GM21360 (cell line): ENCODE results near the gene ANKRD35.
"Not testable (repeated sequence)": the region's sequence is repeated elsewhere in the genome, so short reads cannot be mapped to it uniquely, and the experiment has no call there.

Experiments
- ATAC-seq: cut with Tn5 transposase; IDR thresholded peaks from one replicate; pipeline ENCODE4 v1.9.1; 2021; ENCODE audit warnings: mild to moderate bottlenecking, moderate library complexity; ENCODE audit not compliant: unreplicated experiment

ANKRD35 gene

DNA sequence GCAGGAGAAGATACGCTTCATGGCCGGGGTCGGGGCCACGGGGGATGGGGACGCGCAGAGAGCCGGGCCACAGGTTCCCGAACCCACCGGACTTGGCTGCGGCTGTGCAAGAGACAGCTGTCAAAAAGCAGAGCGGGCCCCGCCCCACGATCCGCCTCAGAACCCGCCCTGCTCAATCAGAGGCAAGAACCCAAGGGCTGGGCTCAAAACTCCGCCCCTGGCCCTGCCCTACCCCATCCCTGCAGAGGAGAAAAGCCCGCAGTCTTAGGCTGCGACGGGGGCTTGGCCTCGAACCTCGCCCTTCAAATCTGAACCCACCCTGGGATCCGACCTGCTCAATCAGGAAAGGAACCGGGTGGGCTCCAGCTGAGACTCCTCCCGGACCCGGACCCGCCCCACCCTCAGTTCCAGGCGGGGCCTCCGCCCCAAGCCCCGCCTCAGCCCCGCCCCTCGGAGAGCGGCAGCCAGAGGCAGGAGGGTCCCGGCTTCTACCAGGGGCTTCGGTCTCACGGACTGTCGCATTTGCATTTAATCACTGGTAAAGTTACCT is at the start of gene ANKRD35:
Gene ANKRD35 (minus strand): TSS at position 129 of the 550 bp plus-strand sequence. CDS start 108 bp downstream, at position 21.
- peak; percentile 93 for ATAC-seq

GRCh38 chr1:145932522-145933009 is 46.9 kb upstream of the ANKRD35 start:
- ATAC-seq, result not testable (repeated sequence)

DNA sequence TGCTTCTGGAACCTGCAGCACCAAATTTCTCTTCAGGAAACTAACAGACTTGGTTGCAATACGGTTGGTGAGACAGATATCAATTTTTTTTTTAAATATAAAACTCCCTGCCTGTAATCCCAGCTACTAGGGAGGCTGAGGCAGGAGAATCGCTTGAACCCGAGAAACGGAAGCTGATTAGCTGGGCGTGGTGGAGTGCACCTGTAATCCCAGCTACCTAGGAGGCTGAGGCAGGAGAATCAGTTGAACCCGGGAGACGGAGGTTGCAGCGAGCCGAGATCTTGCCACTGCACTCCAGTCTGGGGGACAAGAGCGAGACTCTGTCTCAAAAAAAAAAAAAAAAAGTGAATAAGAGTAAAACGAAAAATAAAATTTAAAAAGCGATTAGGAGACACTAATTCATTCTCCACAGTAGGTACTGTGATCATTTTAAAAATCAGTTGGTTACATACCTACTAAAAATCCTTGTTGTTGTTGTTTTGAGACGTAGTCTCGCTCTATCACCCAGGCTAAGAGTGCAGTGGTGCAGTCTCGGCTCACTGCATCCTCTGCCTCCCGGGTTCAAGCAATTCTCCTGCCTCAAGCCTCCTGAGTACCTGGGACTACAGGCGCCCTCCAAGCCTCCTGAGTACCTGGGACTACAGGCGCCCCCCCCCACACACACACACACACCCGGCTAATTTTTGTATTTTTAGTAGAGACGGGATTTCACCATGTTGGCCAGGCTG is 42.4 kb upstream of the ANKRD35 start:
- ATAC-seq, result no peak

DNA sequence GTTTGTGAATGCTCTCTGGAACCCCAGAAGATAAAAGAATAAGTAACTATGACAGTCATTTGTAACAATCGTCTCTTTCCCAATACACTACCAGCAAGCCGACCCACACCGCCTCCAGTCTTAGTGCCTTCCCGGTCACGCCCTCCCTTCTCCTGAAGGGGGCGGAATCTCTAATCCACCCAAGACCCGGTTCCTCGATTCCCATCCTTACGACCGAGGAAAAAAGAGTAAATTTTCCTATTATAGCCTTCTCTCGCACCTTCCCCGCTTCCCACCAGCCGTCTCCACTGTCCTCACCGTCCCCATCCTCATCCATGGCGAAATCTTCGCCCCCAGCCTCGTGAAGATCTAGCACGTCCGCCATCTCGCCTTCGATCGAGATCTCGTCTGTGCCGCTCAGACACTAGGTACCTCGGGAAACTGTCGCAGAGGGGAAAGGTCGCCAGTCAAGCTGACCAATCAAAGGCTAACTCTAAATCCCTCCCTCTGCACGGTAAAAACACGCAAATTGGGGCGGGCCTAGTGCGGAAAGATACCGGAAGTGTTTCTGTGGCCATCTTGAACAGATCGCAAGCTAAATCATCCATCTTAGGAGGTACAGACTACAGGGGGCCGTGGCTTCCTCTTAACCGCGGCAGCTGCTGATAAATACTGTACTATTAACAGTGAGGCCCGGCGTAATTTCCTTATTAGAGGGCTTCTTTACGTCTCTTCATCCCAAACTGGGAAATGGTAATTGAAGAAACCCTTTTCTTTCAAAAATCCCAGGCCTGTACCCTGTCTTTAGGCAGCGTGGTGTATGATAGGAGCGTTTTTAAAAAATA is 41.6 kb upstream of the ANKRD35 start, which contains the start of gene RBM8A:
Gene RBM8A (minus strand): TSS at position 422 of the 824 bp plus-strand sequence. CDS start 58 bp downstream, at position 364.
- peak; percentile 95 for ATAC-seq

- peak; percentile 2 for ATAC-seq
Observed at GRCh38 chr1:145926686-145927062, 41.0 kb upstream of the ANKRD35 start.

- ATAC-seq, result no peak
Observed at GRCh38 chr1:145922266-145922665, 36.6 kb upstream of the ANKRD35 start.

GRCh38 chr1:145920297-145920696 is 34.6 kb upstream of the ANKRD35 start:
- ATAC-seq, result not testable (repeated sequence)

DNA sequence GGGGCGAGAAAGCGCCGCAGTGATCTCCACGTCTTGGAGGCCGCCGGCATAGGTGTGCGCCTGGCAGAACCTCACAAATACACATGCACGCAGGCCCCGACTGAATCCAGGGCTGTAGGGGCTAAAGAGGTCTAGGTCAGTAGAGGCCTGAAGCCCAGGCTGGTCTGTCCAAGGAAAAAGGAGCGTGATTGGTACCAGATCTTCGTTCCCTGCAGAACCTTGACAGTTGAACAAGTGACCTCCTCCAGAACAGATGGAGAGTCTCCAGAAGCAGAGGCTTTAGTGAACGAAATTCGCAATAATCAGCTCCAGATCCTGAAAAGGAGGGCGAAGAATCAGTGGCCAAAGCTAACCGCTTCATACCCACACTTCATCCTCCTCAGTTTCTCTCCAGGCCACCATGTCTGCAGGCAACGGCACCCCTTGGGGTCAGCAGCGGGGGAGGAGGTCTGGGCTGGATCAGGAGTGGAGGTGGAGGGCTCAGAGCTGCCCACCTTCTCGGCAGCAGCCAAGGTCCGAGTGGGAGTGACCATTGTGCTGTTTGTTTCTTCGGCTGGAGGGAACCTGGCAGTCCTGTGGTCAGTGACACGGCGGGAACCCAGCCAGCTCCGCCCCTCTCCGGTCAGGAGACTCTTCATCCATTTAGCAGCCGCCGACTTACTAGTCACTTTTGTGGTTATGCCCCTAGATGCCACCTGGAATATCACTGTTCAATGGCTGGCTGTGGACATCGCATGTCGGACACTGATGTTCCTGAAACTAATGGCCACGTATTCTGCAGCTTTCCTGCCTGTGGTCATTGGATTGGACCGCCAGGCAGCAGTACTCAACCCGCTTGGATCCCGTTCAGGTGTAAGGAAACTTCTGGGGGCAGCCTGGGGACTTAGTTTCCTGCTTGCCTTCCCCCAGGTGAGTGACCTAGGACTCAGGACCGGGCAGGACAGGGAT is 33.6 kb upstream of the ANKRD35 start:
- no peak for ATAC-seq

GRCh38 chr1:145918144-145918991 is 32.7 kb upstream of the ANKRD35 start, which contains the start of gene PEX11B:
Gene PEX11B (minus strand): TSS chr1:145918717. CDS start chr1:145918688, 29 bp downstream.
- ATAC-seq, result peak; percentile 76

- ATAC-seq, result no peak
Observed at GRCh38 chr1:145917595-145917994, 31.9 kb upstream of the ANKRD35 start.

DNA sequence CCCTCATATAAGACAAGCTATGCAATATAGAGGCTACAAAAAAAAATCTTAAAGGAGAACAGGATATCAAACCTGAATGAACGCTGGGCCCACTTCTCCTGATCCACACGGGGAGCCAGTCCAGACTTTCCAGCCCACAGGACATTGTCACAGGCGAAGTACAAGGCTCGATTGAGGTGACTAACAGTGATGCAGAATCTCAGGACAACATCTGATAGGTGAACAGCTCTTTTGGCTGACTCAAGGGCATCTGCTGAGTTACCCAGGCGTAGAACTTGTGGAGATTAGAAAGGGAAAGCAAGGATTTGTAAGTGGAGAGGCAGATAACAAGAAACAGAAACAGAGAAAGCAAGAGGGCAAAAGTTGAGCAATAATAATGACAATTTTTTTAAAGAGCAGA is 31.1 kb upstream of the ANKRD35 start:
- ATAC-seq, result no peak

GRCh38 chr1:145912128-145912641 is 26.5 kb upstream of the ANKRD35 start:
- no peak for ATAC-seq

DNA sequence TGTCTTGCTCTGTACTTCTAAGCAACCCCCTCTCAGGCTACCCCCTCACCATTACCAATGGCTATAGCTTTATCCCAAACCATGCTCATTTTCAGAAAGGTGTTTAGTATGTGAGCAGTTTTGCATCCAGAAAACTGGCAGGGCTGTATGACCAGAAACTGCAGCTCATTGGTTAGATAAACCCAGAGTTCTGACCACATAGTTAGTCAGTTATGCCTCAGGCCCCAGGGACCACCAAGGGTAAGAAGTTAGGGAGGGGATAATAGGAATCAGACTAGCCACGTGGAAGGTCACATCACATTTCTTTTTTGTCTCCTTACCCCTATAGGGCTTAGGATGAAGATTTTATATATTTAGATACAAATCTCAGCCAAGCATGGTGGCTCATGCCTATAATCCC is 23.0 kb upstream of the ANKRD35 start:
- ATAC-seq, result no peak

DNA sequence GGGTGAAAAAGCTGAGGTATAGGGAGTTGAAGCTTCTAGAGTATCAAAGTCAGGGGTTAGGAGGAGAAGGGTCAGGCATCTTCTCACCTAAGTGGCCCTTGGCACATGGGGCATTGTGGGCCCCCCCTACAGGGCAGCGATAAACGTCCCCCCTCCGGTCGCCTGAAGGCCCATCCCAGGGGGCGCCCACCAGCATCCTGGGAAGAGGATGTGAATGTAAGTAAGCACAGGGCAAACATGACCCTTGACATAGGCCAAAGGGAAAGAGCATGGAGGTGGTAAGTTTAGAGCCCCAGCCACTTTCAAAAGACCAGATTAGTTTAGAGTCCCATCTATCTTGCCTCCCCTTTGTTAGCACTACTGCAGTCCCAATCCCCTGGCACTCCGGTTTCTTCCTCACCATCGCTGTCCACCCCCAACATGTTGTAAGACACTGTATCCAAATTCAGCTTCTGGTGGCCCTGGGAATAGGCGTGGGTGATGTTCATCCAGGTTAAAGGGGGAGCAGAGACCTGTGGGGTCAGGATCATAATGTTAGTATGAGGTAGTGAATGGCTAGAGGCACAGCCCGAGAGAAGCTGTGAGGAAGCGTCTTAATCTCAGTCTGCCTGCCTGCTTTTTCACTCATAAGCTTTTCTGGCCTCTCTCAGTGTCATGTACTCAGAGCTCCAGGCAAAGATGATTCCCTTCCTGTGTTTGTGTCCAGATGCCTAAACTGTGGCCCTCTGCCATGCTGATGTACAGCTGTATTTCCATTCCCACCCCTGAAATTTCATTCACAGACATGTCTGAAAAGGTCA is 21.5 kb upstream of the ANKRD35 start:
- no peak for ATAC-seq

- ATAC-seq, result no peak
Observed at GRCh38 chr1:145901312-145902021, 15.8 kb upstream of the ANKRD35 start.

- ATAC-seq, result no peak
Observed at GRCh38 chr1:145898756-145899155, 13.1 kb upstream of the ANKRD35 start.

GRCh38 chr1:145897969-145898368 is 12.3 kb upstream of the ANKRD35 start:
- ATAC-seq, result no peak

DNA sequence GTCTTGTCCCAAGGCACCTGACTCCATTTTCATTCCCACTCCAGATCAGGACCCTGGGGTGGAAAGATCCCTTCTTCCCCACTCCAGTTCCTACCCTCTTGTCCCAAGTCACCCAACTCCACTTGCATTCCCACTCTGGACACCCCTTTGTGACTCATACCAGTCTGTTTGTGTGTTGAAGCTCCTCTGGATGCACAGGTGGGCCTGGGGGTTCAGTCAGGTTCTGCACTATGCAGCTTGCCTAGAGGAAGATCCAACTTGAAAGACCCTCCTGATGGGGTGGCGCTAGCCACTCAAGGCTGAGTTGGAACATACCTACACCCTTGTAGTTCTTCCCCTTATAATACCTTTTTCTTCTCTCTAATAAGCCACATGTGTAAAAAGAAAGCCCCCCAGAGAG is 9.8 kb upstream of the ANKRD35 start:
- ATAC-seq, result no peak
